ENCODE measurements around the gene WSB2. TPM values are rescaled to one million over a fixed set of nuclear protein-coding genes. Genes with fewer than 3 reads are reported as not detected.

WSB2 gene
- total and polyA plus RNA-seq, 2 of the 8 experiments (the other 6 are each of a cell fraction or from before 2014, with no cell fraction given), result 47.5 to 58.2 TPM

DNA sequence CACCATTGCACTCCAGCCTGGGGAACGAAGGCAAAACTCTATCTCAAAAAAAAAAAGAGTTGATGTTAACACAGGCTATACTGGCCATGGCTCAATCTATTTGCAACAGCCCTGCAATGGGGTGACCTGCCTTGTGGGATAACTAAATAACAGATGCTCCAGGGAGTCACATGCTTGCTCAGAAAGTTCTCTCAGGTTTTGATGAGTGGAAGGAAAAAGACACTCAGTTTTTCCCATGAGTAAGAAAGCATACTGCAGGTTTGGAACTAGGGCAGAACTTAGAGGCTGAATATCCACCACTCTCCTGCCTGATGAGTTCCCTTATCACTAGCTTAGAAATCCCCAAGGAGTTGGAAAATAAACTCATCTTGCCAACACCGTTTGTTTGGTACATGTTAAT lies 16.9 kb downstream of the WSB2 start:
- no peak overlapping the region for H3K4ac ChIP-seq (replicated peaks; ENCODE audit: insufficient read length, low read depth, low read length)
- H3K56ac ChIP-seq (replicated peaks; ENCODE audit: insufficient read length, low read depth, low read length), result no peak overlapping the region
- ChIA-PET CTCF (ENCODE audit: partially characterized antibody) (interaction anchor here (1.8 to 3.5 kb wide), 4 partner anchors 9 to 169 kb away, joined by 6 to 18 read pairs (median 11); no protein-coding TSS in a partner anchor), POLR2A (ENCODE audit: partially characterized antibody) (interaction anchor here (0.9 to 2.2 kb wide), 4 partner anchors 8 to 18 kb away, joined by 3 to 13 read pairs (median 4); no protein-coding TSS in a partner anchor)
- no peak overlapping the region for H4K8ac ChIP-seq (ENCODE audit: extremely low read depth, insufficient read depth, low read length)
- no peak overlapping the region for H4K91ac ChIP-seq (replicated peaks; ENCODE audit: insufficient read length, low read length)
- H3K9ac ChIP-seq (replicated peaks in 1 of 4; ENCODE audit: extremely low read depth in 1 of 4, low read depth in 3 of 4, low read length in 3 of 4), result no peak overlapping the region
- H2AK5ac ChIP-seq (ENCODE audit: low read depth, low read length), result no peak overlapping the region
- H4K20me1 ChIP-seq (replicated peaks in 1 of 2; ENCODE audit: control insufficient read depth in 1 of 2, insufficient read depth in 2 of 2, low read length in 2 of 2), result peaks cover 0 to 2% of the 10 kb centered on the region in 2 experiments
- no peak overlapping the region for H3K23ac ChIP-seq (ENCODE audit: insufficient read length)
- 92% methylated on average over 2 of the region's 2 CpGs; no CpG with 5 or more reads in 1 of the 2 experiments for WGBS, 2 experiments (ENCODE audit: extremely low coverage in 1 of 2, insufficient coverage in 1 of 2, insufficient read length in 1 of 2, insufficient replicate concordance in 2 of 2, low coverage in 1 of 2, low lambda C conversion rate in 2 of 2, missing lambda C conversion rate in 1 of 2)
- no peaks in the 10 kb centered on the region; a peak in 1 of 7 replicates for H3K27me3 ChIP-seq (replicated peaks in 1 of 4; ENCODE audit: control insufficient read depth in 3 of 4, extremely low read depth in 1 of 4, insufficient read depth in 3 of 4, low read length in 3 of 4)
- H3K4me2 ChIP-seq (ENCODE audit: insufficient read depth in 1 of 2, low read depth in 2 of 2, low read length in 2 of 2), result no peak overlapping the region
- no peaks in the 10 kb centered on the region for H3K4me1 ChIP-seq (replicated peaks in 1 of 4; ENCODE audit: control insufficient read depth in 3 of 4, insufficient read depth in 4 of 4, low read length in 3 of 4)
- no peak overlapping the region for H2BK15ac ChIP-seq (ENCODE audit: low read length)
- no peaks in the 10 kb centered on the region for H3K23me2 ChIP-seq (ENCODE audit: low read depth, low read length)
- no peak overlapping the region for H2BK5ac ChIP-seq (ENCODE audit: low read depth, low read length)
- no peak overlapping the region for H2BK120ac ChIP-seq (replicated peaks; ENCODE audit: low read depth, low read length)
- peaks cover 11 to 65% (median 29%) of the 10 kb centered on the region in 4 experiments for H3K36me3 ChIP-seq (ENCODE audit: control insufficient read depth in 2 of 4, insufficient read depth in 4 of 4, low read length in 3 of 4)
- H3K14ac ChIP-seq (ENCODE audit: insufficient read length), result no peak overlapping the region
- H3K79me1 ChIP-seq (ENCODE audit: low read depth, low read length), result no peaks in the 10 kb centered on the region
- no peak for FAIRE-seq
- no peak overlapping the region for H3K4me3 ChIP-seq (ENCODE audit: extremely low read depth in 1 of 4, insufficient read depth in 2 of 4, low read depth in 3 of 4, low read length in 4 of 4)
- H2BK12ac ChIP-seq (ENCODE audit: low read depth, low read length), result no peak overlapping the region
- no peak overlapping the region for H3K18ac ChIP-seq (ENCODE audit: extremely low read depth, low read length)
- DNase-seq (ENCODE audit: low read depth in 1 of 2, low spot score in 2 of 2), result no peak
- TF ChIP-seq RFX5 (IDR thresholded peaks at IDR 0.05; ENCODE audit: borderline replicate concordance, low read depth, low read length) (no peak), CTBP2 (IDR thresholded peaks at IDR 0.05; ENCODE audit: borderline replicate concordance, insufficient read depth, insufficient read length, low read length) (no peak), BRCA1 (IDR thresholded peaks at IDR 0.05; ENCODE audit: low read depth, low read length) (no peak), JUND (IDR thresholded peaks at IDR 0.05; ENCODE audit: low read length) (no peak), SUZ12 (IDR thresholded peaks at IDR 0.05; ENCODE audit: low read length) (no peak), CEBPB (IDR thresholded peaks at IDR 0.05; ENCODE audit: low read depth, low read length) (no peak)
- TF ChIP-seq, protein P1, sequence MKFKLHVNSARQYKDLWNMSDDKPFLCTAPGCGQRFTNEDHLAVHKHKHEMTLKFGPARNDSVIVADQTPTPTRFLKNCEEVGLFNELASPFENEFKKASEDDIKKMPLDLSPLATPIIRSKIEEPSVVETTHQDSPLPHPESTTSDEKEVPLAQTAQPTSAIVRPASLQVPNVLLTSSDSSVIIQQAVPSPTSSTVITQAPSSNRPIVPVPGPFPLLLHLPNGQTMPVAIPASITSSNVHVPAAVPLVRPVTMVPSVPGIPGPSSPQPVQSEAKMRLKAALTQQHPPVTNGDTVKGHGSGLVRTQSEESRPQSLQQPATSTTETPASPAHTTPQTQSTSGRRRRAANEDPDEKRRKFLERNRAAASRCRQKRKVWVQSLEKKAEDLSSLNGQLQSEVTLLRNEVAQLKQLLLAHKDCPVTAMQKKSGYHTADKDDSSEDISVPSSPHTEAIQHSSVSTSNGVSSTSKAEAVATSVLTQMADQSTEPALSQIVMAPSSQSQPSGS (IDR thresholded peaks at IDR 0.05; ENCODE audit: low read length), result no peak
- TF ChIP-seq, protein P2, sequence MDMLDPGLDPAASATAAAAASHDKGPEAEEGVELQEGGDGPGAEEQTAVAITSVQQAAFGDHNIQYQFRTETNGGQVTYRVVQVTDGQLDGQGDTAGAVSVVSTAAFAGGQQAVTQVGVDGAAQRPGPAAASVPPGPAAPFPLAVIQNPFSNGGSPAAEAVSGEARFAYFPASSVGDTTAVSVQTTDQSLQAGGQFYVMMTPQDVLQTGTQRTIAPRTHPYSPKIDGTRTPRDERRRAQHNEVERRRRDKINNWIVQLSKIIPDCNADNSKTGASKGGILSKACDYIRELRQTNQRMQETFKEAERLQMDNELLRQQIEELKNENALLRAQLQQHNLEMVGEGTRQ (IDR thresholded peaks at IDR 0.05; ENCODE audit: low read length), result no peak
- no peak overlapping the region for H2AFZ ChIP-seq (ENCODE audit: low read length)
- H4K5ac ChIP-seq (ENCODE audit: insufficient read length, low read depth, low read length), result no peak overlapping the region
- H2BK20ac ChIP-seq (ENCODE audit: low read length), result no peak overlapping the region
- H3K27ac ChIP-seq (ENCODE audit: low read depth, low read length), result no peak overlapping the region
- H3K9me3 ChIP-seq (ENCODE audit: insufficient read depth in 2 of 2, low read depth in 1 of 2, low read length in 1 of 2), result no peaks in the 10 kb centered on the region
- peaks cover 0 to 3% of the 10 kb centered on the region in 2 experiments; a peak in 2 of 4 replicates for H3K79me2 ChIP-seq (ENCODE audit: control insufficient read depth in 1 of 2, insufficient read depth in 2 of 2, low read length in 2 of 2)
